ENCODE results near the gene GALNTL6. TPM values are rescaled to one million over a fixed set of nuclear protein-coding genes. Genes with fewer than 3 reads are reported as not detected.

GALNTL6 gene
- total RNA-seq, 2 donors from 2014 or later: 0.08 TPM; not detected in 1

DNA sequence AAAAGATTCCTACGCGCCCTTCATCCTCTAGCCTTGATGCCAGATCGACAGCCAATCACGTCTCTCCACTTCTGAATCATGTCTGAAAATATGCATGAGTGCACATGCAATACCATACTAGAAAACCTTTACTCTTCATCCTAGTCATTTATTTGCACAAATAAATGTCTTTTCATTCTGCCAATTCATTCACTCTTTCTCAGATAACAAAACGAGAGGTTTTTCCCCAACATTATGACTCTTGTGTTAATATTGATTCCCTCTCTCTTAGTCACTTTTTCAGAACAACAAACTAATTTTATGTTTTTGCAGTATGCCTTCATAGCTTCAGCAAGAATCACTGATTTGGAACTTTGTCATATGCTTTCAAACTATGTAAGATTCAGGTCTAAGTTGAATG lies 806.0 kb downstream of the GALNTL6 start:
- Histone ChIP-seq H3K4me3 (no peak overlapping the region), H3K27ac (no peak overlapping the region), H3K27me3 (no peaks in the 10 kb centered on the region), H3K9me3 (no peaks in the 10 kb centered on the region), H3K4me1 (no peaks in the 10 kb centered on the region), H3K36me3 (no peaks in the 10 kb centered on the region)
- TF ChIP-seq, protein P1, sequence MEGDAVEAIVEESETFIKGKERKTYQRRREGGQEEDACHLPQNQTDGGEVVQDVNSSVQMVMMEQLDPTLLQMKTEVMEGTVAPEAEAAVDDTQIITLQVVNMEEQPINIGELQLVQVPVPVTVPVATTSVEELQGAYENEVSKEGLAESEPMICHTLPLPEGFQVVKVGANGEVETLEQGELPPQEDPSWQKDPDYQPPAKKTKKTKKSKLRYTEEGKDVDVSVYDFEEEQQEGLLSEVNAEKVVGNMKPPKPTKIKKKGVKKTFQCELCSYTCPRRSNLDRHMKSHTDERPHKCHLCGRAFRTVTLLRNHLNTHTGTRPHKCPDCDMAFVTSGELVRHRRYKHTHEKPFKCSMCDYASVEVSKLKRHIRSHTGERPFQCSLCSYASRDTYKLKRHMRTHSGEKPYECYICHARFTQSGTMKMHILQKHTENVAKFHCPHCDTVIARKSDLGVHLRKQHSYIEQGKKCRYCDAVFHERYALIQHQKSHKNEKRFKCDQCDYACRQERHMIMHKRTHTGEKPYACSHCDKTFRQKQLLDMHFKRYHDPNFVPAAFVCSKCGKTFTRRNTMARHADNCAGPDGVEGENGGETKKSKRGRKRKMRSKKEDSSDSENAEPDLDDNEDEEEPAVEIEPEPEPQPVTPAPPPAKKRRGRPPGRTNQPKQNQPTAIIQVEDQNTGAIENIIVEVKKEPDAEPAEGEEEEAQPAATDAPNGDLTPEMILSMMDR (IDR thresholded peaks at IDR 0.05): no peak
- no peak for DNase-seq (ENCODE audit: low spot score)

DNA sequence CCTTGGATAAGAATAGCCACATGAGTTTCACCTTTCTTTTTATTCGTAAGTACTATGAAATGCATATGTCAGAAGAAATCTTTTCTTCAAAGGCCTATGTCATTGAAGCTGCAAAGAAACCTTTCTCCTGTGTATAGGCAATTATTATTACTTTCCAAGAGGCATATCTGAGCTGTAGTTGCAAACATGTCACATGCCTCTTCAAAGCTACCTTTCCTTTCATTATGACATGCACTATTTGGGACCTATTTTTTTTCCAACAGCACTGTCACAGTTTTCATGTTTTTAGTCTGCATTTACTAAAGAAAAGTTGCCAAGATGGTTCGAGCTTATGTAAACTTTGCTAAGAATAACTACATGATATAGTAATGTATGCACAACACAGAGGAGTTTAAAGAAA lies 806.6 kb downstream of the GALNTL6 start:
- DNase-seq (ENCODE audit: low spot score): no peak
- TF ChIP-seq, protein P1 (IDR thresholded peaks at IDR 0.05): no peak
- no peaks in the 10 kb centered on the region for H3K27me3 ChIP-seq
- H3K4me1 ChIP-seq: no peaks in the 10 kb centered on the region
- no peak overlapping the region for H3K4me3 ChIP-seq
- H3K27ac ChIP-seq: no peak overlapping the region
- H3K36me3 ChIP-seq: no peaks in the 10 kb centered on the region
- no peaks in the 10 kb centered on the region for H3K9me3 ChIP-seq

DNA sequence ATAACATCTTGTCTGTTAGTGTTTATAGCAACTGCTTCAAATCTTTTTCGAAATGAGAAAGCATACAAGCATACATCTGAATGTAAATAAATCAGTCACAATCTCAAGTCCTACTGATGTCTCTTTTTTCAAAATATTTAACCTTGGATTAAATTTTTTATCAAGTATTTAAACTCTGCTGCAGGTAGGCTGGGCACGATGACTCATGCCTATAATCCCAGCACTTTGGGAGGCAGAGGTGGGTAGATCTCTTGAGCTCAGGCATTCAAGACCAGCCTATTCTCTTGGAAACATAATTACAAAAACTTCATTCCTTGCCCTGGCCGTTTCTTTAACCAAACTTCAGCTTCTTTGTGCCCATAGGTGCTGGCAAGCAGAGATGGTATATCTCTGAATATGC lies 815.1 kb downstream of the GALNTL6 start:
- Histone ChIP-seq H3K4me3 (no peak overlapping the region), H3K36me3 (no peaks in the 10 kb centered on the region), H3K9me3 (no peaks in the 10 kb centered on the region), H3K27ac (no peak overlapping the region), H3K4me1 (no peaks in the 10 kb centered on the region), H3K27me3 (no peaks in the 10 kb centered on the region)
- no peak for DNase-seq (ENCODE audit: low spot score)
- TF ChIP-seq, protein P1 (IDR thresholded peaks at IDR 0.05): no peak

DNA sequence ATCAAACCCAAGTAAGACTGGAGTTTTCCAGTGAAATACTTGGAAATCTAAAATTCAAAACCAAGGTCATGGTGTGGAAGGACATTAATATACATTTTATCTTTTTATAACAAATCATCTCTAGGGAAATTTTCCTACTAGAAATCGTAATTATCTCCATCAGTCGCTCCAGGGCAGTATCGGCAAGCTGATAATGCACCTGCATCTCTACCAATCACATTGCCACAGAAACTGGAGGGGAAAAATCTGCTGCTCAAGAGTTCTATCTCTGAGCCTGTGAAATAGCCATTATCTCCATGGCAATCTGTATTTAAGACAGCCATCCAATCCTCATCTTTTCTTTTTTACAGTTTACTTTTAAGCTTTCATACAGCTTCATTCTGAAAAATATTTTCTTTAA lies 817.1 kb downstream of the GALNTL6 start:
- Histone ChIP-seq H3K27me3 (no peaks in the 10 kb centered on the region), H3K4me3 (no peak overlapping the region), H3K36me3 (no peaks in the 10 kb centered on the region), H3K9me3 (no peaks in the 10 kb centered on the region), H3K4me1 (no peaks in the 10 kb centered on the region), H3K27ac (no peak overlapping the region)
- DNase-seq (ENCODE audit: low spot score): no peak
- TF ChIP-seq, protein P1 (IDR thresholded peaks at IDR 0.05): no peak

DNA sequence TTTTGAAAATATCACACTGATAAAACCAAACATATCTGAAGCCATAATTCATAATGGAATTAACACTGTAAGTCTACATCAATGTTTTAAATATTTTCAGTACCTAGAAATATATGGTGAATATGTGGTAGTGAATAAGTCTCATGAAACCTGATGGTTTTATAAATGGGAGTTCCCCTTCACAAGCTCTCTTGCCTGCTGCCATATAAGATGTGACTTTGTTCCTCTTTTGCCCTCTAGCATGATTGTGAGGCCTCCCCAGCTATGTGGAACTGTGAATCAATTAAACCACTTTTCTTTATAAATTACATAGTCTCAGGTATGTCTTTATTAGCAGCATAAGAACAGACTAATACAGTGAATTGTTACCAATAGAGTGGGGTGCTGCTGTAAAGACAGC lies 818.6 kb downstream of the GALNTL6 start:
- TF ChIP-seq, protein P1 (IDR thresholded peaks at IDR 0.05): no peak
- no peaks in the 10 kb centered on the region for H3K36me3 ChIP-seq
- no peak for DNase-seq (ENCODE audit: low spot score)
- H3K27me3 ChIP-seq: no peaks in the 10 kb centered on the region
- no peak overlapping the region for H3K27ac ChIP-seq
- no peak overlapping the region for H3K4me3 ChIP-seq
- H3K9me3 ChIP-seq: no peaks in the 10 kb centered on the region
- H3K4me1 ChIP-seq: no peaks in the 10 kb centered on the region

DNA sequence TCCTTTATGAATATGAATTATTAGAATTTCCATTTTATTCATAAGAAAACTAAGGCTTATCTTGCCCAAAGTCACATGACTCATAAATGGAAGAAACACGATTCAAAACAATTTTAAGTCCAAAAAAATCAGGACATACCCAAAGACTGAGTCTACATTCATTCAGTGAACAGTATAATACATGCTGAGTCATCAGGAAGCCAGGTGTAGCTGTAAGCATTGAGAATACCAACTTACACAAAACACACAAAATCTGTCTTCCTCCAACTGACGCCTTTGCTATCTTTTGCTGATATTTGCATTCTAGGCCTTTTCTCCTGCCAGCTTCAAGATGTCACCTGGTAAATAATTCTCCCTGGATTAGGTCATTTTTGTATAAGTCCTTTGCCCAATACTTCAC lies 835.3 kb downstream of the GALNTL6 start:
- no peak overlapping the region for H3K4me3 ChIP-seq
- H3K9me3 ChIP-seq: no peaks in the 10 kb centered on the region
- TF ChIP-seq, protein P1 (IDR thresholded peaks at IDR 0.05): no peak
- H3K27ac ChIP-seq: no peak overlapping the region
- H3K4me1 ChIP-seq: no peaks in the 10 kb centered on the region
- H3K36me3 ChIP-seq: no peaks in the 10 kb centered on the region
- H3K27me3 ChIP-seq: no peaks in the 10 kb centered on the region
- no peak for DNase-seq (ENCODE audit: low spot score)
